HG02610 (cell line): ENCODE data around the gene ELN.
"Not testable (repeated sequence)": the region's sequence is repeated elsewhere in the genome, so short reads cannot be mapped to it uniquely, and the experiment has no call there.

ENCODE experiments used
- ATAC-seq: cut with Tn5 transposase; IDR thresholded peaks from one replicate; pipeline ENCODE4 v1.9.1; 2021; ENCODE audit warnings: mild to moderate bottlenecking, moderate library complexity; ENCODE audit not compliant: unreplicated experiment

ELN gene

GRCh38 chr7:74000489-74001149, 27.4 kb upstream of the ELN start:
- no peak for ATAC-seq

- ATAC-seq: no peak
Measured at GRCh38 chr7:74001150-74001494, 26.9 kb upstream of the ELN start.

GRCh38 chr7:74002474-74003017, 25.4 kb upstream of the ELN start:
- no peak for ATAC-seq

- no peak for ATAC-seq
Measured at GRCh38 chr7:74003621-74004020, 24.4 kb upstream of the ELN start.

GRCh38 chr7:74006032-74006431, 21.9 kb upstream of the ELN start:
- ATAC-seq: no peak

GRCh38 chr7:74006451-74007241, 21.3 kb upstream of the ELN start:
- ATAC-seq: no peak

- no peak for ATAC-seq
Measured at GRCh38 chr7:74007242-74007567, 20.8 kb upstream of the ELN start.

- ATAC-seq: no peak
Measured at GRCh38 chr7:74008687-74009086, 19.3 kb upstream of the ELN start.

- ATAC-seq: no peak
Measured at GRCh38 chr7:74009719-74010118, 18.3 kb upstream of the ELN start.

GRCh38 chr7:74010407-74010806, 17.6 kb upstream of the ELN start:
- ATAC-seq: no peak

- not testable (repeated sequence) for ATAC-seq
Measured at GRCh38 chr7:74011421-74011820, 16.6 kb upstream of the ELN start.

- peak; percentile 98 for ATAC-seq
Measured at GRCh38 chr7:74012842-74013249, 15.1 kb upstream of the ELN start.

GRCh38 chr7:74013539-74014272, 14.3 kb upstream of the ELN start:
- ATAC-seq: no peak

GRCh38 chr7:74014931-74015330, 13.0 kb upstream of the ELN start:
- no peak for ATAC-seq

- ATAC-seq: no peak
Measured at GRCh38 chr7:74015670-74016069, 12.3 kb upstream of the ELN start.

- ATAC-seq: no peak
Measured at GRCh38 chr7:74017125-74017524, 10.8 kb upstream of the ELN start.

GRCh38 chr7:74018246-74018895, 9.6 kb upstream of the ELN start:
- ATAC-seq: no peak

- ATAC-seq: no peak
Measured at GRCh38 chr7:74019149-74019548, 8.8 kb upstream of the ELN start.

- ATAC-seq: no peak
Measured at GRCh38 chr7:74020390-74020789, 7.6 kb upstream of the ELN start.

- ATAC-seq: no peak
Measured at GRCh38 chr7:74021546-74022320, 6.2 kb upstream of the ELN start.

GRCh38 chr7:74022507-74022906, 5.5 kb upstream of the ELN start:
- ATAC-seq: no peak
